KOPT-K1 (cell line): ENCODE data around the gene ZNF763.
"Not testable (repeated sequence)": the region's sequence is repeated elsewhere in the genome, so short reads cannot be mapped to it uniquely, and the experiment has no call there.

Experiments
- H3K27ac ChIP-seq: fragments of 200-600 bp; sonication (generic); 2 replicates; pipeline ENCODE4 v1.5.1; 2016; ENCODE audit warnings: antibody characterized with exemption, mild to moderate bottlenecking, low read depth, low read length; ENCODE audit not compliant: poor library complexity, severe bottlenecking
- H3K36me3 ChIP-seq: fragments of 200-600 bp; sonication (generic); 2 replicates; pipeline ENCODE4 v1.5.1; 2017; ENCODE audit warnings: antibody characterized with exemption, mild to moderate bottlenecking, low read length, moderate library complexity; ENCODE audit not compliant: insufficient read depth
- H3K9me3 ChIP-seq: fragments of 200-600 bp; sonication (generic); 2 replicates; pipeline ENCODE4 v1.5.1; 2017; ENCODE audit warnings: antibody characterized with exemption, low read length, mild to moderate bottlenecking; ENCODE audit not compliant: insufficient read depth, poor library complexity, severe bottlenecking

Gene ZNF763

DNA sequence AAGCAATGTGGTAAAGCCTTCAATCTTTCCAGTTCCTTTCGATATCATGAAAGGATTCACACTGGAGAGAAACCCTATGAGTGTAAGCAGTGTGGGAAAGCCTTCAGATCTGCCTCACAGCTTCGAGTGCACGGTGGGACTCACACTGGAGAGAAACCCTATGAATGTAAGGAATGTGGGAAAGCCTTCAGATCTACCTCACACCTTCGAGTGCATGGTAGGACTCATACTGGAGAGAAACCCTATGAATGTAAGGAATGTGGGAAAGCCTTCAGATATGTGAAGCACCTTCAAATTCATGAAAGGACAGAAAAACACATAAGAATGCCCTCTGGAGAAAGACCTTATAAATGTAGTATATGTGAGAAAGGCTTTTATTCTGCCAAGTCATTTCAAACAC is 15.6 kb upstream of the ZNF763 start:
- Histone ChIP-seq H3K27ac (no peak overlapping the region), H3K36me3 (peaks cover 94% of the 10 kb centered on the region), H3K9me3 (peaks cover 100% of the 10 kb centered on the region)

DNA sequence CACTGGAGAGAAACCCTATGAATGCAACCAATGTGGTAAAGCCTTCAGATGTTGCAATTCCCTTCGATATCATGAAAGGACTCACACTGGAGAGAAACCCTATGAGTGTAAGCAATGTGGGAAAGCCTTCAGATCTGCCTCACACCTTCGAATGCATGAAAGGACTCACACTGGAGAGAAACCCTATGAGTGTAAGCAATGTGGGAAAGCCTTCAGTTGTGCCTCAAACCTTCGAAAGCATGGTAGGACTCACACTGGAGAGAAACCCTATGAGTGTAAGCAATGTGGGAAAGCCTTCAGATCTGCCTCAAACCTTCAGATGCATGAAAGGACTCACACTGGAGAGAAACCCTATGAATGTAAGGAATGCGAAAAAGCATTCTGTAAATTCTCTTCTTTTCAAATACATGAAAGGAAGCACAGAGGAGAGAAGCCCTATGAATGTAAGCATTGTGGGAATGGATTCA is 15.2 kb upstream of the ZNF763 start:
- peaks cover 100% of the 10 kb centered on the region for H3K9me3 ChIP-seq
- H3K36me3 ChIP-seq: peaks cover 90% of the 10 kb centered on the region

DNA sequence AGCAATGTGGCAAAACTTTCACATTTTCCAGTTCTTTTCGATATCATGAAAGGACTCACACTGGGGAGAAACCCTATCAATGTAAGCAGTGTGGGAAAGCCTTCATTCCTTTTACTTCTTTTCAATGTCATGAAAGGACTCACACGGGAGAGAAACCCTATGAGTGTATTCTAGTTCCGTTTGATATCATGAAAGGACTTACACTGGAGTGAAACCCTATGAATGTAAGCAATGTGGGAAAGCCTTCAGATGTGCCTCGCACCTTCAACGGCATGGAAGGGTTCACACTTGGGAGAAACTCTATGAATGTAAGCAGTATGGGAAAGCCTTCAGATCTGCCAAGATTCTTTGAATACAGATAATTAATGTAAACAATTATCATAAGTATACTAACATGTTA is 14.5 kb upstream of the ZNF763 start:
- peaks cover 98% of the 10 kb centered on the region for H3K9me3 ChIP-seq

More for the DNA sequence above, 15.2 kb upstream of the ZNF763 start:
- not testable (repeated sequence) for H3K27ac ChIP-seq

DNA sequence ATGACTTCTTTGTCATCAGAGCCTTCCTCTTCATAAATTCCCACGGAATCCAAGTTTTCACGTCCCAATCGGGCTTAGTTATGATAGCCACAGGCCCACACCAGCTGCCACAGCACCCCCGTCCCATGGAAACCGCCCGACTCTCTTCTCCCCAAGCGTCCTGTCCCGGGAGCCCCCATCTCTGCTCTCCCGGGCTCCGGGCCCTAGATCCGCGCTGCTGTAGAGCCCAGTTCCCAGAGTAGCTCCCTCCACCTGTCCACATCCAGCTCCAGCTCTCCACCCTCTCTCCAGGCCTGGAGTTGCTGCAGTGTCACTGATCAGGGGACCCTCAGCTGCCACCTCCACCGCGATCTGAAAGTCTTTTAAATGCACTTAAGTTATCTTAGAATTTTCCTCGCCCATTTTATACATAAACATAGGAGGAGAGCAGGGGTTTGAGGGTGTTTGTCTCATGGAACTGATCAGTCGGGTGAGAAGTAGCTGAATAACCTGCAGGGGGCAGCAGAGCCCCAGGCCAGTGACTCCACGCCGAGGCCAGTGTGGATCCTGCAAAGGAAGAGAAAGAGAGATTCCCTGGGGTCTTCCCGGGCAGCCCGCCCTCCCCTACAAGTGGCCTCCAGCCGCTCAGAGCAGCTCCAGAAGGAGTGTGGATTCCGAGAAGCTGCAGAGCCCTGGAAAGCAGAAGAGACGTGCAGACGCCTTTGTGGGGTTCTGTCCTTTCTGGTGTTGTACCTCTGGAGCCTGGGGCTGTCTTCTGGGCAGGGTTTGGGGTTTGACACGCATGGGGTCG is 1.1 kb upstream of the ZNF763 start:
- no peak overlapping the region for H3K27ac ChIP-seq
- H3K9me3 ChIP-seq: no peaks in the 10 kb centered on the region
- H3K36me3 ChIP-seq: no peaks in the 10 kb centered on the region

More for the DNA sequence above, 14.5 kb upstream of the ZNF763 start:
- H3K27ac ChIP-seq: no peak overlapping the region
- H3K36me3 ChIP-seq: peaks cover 83% of the 10 kb centered on the region

DNA sequence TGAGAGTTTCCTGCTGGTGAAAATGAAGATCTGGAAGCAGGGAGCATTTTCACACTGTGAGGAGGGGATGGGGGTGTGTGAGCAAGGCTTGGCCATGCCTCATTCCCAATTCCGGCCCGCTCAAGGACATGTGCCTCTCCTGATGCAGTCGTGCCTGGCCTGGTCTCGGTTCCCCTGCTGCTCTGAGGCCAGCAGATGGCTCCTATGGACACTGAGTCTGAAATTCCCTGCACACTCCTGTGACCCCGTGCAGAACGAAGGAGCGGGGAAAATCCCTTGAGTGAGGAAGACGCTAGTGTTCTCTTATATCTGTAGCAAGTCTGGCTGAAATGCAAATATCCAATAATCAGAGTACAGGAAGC is 363 bp upstream of the ZNF763 start:
- H3K27ac ChIP-seq: peak overlapping the region; percentile 68
- no peaks in the 10 kb centered on the region for H3K36me3 ChIP-seq
- no peaks in the 10 kb centered on the region for H3K9me3 ChIP-seq

DNA sequence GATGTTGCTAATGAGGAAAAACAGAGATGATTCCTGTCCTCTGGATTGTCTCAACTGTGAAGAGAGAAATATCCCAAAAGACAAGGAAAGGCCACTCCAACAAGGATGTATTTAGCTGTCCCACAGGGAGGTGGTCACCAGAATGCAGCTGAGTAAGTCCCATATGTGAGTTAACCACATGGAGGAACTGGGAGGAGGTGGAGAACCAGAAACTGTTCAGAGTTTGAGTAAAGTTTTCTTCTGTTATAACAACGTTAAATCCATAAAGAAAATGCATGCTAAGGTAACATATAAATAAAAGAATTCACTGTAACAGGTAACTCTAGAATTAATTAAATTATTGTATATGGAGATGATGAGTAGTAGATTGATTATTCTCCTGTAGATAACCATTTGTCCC is 5.3 kb downstream of the ZNF763 start:
- H3K36me3 ChIP-seq: no peaks in the 10 kb centered on the region
- peaks cover 4% of the 10 kb centered on the region for H3K9me3 ChIP-seq
- H3K27ac ChIP-seq: no peak overlapping the region

DNA sequence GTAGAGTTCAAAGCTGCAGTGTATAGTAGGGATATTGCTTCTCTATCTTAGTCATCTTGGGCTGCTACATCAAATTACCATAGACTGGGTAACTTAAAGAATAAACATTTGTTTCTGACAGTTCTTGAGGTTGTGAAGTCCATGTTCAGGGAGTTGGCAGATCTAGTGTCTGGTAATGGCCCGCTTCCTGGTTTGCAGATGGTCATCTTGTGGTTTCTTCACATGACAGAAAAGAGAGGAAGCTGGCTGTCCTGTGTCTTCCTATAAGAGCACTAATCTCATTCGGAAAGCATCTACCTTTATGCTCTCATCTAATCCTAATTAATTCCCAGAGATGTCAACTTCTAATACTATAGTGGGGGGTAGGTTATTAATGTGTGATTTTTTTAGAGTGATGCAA is 6.2 kb downstream of the ZNF763 start:
- peaks cover 10% of the 10 kb centered on the region for H3K9me3 ChIP-seq
- H3K36me3 ChIP-seq: no peaks in the 10 kb centered on the region
- H3K27ac ChIP-seq: no peak overlapping the region

DNA sequence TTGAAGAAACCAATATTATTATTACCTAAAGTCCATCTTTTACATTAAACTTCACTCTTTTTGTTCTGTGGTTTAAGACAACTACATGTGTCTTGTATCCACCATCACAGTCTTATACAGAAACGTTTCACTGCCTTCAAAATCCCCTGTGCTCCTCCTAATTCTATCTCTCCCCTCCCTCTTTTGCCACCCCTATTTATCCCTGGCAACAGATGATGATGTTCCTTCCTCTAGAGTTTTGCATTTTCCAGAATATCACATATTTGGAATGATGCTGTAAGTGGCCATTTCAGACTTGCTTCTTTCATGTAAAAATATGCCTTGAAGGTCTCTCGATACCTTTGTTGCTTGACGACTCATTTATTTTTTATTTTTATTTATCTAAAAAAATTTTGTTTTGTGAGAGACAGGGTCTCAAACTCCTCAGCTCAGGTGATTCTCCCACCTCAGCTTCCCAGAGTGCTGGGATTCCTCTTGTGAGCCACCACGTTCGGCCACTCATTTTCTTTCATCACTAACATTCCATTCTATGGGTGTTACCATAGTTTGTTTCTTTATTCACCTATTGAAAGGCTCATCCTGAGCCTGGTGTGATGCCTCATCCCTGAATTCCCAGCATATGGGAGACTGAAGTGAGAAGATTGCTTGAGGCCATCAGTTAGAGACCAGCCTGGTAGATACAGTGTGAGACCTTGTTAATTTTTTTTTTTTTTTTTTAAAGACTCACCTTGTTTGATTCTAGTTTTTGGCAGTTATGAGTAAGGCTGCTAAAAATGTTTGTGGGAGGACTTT is 8.4 kb downstream of the ZNF763 start:
- Histone ChIP-seq H3K36me3 (no peaks in the 10 kb centered on the region; the same call in 1 of the 2 replicates), H3K9me3 (peaks cover 30% of the 10 kb centered on the region), H3K27ac (no peak overlapping the region)

DNA sequence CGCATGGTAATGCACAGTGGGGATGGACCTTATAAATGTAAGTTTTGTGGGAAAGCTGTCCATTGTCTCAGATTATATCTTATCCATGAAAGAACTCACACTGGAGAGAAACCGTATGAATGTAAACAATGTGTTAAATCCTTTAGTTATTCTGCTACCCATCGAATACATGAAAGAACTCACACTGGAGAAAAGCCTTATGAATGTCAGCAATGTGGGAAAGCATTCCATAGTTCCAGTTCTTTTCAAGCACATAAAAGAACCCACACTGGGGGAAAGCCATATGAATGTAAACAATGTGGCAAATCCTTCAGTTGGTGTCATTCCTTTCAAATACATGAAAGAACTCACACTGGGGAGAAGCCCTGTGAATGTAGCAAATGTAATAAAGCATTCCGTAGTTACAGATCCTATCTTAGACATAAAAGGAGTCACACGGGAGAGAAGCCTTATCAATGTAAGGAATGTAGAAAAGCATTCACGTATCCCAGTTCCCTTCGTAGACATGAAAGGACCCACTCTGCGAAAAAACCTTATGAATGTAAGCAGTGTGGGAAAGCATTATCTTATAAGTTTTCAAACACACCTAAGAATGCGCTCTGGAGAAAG is 13.8 kb downstream of the ZNF763 start:
- peaks cover 11% of the 10 kb centered on the region; the same call in 1 of the 2 replicates for H3K36me3 ChIP-seq
- H3K9me3 ChIP-seq: peaks cover 82% of the 10 kb centered on the region
- no peak overlapping the region for H3K27ac ChIP-seq

DNA sequence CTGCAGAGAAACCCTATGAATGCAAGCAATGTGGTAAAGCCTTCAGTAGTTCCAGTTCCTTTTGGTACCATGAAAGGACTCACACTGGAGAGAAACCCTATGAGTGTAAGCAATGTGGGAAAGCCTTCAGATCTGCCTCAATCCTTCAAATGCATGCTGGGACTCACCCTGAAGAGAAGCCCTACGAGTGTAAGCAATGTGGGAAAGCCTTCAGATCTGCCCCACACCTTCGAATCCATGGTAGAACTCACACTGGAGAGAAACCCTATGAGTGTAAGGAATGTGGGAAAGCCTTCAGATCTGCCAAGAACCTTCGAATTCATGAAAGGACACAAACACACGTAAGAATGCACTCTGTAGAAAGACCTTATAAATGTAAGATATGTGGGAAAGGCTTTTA is 14.7 kb downstream of the ZNF763 start:
- Histone ChIP-seq H3K36me3 (peaks cover 11% of the 10 kb centered on the region; the same call in 1 of the 2 replicates), H3K9me3 (peaks cover 87% of the 10 kb centered on the region), H3K27ac (no peak overlapping the region)

DNA sequence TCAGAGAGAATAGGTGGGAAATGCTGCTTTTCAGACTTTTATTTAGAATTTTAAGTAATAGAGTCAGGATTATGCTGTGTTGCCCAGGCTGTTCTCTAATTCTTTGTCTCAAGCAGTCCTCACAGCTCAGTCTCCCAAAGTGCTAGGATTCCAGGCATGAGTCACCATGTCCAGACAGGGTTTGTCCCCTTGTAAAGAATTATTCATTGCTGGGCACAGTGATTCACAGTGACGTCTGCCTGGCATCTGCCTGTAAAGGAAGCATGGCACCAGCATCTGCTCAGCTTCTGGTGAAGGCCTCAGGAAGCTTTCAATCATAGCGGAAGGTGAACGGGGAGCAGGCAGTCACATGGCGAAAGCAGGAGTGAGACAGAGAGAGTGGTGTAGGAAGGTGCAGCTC is 17.7 kb downstream of the ZNF763 start:
- peaks cover 69% of the 10 kb centered on the region for H3K9me3 ChIP-seq
- H3K36me3 ChIP-seq: peaks cover 11% of the 10 kb centered on the region; the same call in 1 of the 2 replicates
- no peak overlapping the region for H3K27ac ChIP-seq

DNA sequence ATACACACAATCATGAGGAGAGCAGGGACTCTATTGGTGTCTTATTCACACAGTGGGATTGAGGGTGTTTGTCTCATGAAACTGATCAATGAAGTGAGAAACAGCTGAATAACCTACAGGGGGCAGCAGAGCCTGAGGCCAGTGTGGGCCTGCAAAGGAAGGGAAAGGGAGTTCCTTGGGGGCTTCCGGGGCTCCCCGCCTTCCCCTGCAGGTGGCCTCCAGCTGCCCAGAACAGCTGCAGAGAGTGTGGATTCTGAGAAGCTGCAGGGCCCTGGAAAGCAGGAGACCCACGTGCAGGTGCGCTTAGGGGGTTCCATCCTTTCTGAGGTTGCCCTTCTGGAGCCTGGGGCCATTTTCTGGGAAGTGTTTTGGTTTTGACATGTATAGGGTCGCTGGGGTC is 20.1 kb downstream of the ZNF763 start:
- Histone ChIP-seq H3K36me3 (peaks cover 8% of the 10 kb centered on the region; the same call in 1 of the 2 replicates), H3K9me3 (peaks cover 45% of the 10 kb centered on the region), H3K27ac (no peak overlapping the region)

DNA sequence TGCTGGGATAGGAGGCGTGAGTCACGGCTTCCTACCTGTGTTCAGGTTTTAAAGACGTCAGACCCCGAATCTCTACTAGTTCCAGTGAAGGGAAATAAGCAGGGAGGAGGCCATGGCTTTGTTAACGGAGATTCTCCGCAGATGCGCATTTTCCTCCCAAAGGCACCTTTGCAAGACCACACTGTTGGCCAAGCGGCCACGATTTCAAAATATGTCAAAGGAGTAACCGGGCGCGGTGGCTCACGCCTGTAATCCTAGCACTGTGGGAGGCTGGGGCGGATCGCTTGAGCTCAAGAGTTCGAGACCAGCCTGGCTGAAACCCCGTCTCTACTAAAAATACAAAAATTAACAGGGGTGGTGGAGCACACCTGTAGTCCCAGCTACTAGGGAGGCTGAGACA is 21.9 kb downstream of the ZNF763 start:
- Histone ChIP-seq H3K36me3 (peaks cover 17% of the 10 kb centered on the region), H3K9me3 (peaks cover 27% of the 10 kb centered on the region), H3K27ac (no peak overlapping the region)

DNA sequence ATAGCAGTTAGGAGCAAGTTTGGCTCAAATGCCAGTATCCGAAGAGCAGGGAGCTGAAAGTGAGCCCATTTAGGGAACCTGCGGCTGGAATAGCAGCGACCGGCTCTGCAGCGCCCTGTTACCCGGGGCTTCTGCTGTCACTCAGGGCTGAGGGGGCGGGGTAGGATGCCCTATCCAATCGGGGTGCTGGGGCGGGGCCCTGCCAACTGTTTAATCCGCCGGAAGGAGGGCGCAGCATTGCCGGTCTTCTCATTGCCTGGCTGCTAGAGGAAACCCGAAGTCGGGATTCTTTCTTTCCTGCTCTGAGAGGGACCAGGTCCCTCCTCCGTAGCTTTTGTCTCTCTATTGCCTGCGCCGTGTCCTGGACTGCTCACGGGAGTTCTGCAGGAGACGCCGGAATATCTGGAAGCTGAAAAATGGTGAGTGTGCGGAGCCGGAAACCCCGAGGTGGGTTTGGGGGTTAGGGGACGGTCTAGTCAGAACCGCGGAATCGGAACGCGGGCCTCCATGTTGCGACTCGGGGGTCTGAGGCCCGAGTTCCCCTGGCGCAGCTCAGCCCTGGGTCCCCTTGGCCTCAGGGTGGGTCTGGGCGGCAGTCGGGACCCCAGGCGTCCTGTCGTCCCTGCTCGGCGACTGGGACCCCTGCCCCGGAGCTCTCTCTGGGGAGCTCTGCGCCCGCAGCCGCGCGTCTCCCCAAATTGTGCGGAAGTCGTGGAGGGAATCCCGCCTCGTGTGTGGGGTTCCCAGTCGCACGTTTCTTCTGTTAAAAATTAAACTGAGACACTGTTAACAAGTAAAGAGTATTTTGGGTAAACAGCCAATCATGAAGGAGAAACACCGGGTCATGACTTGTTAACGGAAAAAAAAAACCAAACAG is 22.8 kb downstream of the ZNF763 start:
- Histone ChIP-seq H3K9me3 (peaks cover 18% of the 10 kb centered on the region), H3K27ac (peak overlapping the region; percentile 89), H3K36me3 (peaks cover 21% of the 10 kb centered on the region)
